Measurements from ENCODE around the gene LMTK2. TPM values are rescaled to one million over a fixed set of nuclear protein-coding genes. Genes with fewer than 3 reads are reported as not detected.

Gene LMTK2
- total and polyA plus RNA-seq, 3 donors from 2014 or later = 16.1 to 36.1 (median 35.5) TPM

- DNase-seq = no peak
- intact Hi-C loops (cut with DNase I; ENCODE audit: low total_unique reads) = no loop called here
- TF ChIP-seq, protein P1, sequence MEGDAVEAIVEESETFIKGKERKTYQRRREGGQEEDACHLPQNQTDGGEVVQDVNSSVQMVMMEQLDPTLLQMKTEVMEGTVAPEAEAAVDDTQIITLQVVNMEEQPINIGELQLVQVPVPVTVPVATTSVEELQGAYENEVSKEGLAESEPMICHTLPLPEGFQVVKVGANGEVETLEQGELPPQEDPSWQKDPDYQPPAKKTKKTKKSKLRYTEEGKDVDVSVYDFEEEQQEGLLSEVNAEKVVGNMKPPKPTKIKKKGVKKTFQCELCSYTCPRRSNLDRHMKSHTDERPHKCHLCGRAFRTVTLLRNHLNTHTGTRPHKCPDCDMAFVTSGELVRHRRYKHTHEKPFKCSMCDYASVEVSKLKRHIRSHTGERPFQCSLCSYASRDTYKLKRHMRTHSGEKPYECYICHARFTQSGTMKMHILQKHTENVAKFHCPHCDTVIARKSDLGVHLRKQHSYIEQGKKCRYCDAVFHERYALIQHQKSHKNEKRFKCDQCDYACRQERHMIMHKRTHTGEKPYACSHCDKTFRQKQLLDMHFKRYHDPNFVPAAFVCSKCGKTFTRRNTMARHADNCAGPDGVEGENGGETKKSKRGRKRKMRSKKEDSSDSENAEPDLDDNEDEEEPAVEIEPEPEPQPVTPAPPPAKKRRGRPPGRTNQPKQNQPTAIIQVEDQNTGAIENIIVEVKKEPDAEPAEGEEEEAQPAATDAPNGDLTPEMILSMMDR (IDR thresholded peaks at IDR 0.05) = no peak
- no peak for TF ChIP-seq POLR2A (IDR thresholded peaks at IDR 0.05)
- Histone ChIP-seq H3K4me3 (no peak overlapping the region), H3K27ac (no peak overlapping the region), H3K36me3 (ENCODE audit: low read depth, missing control alignments) (no peaks in the 10 kb centered on the region), H3K4me1 (no peaks in the 10 kb centered on the region), H3K27me3 (no peaks in the 10 kb centered on the region), H3K9me3 (no peaks in the 10 kb centered on the region)
- WGBS, 2 donors = 95 to 96% methylated on average over 5 of the region's 5 CpGs
Measured at GRCh38 chr7:98199131-98199530, 92.5 kb downstream of the LMTK2 start.

GRCh38 chr7:98200364-98200763 is 93.7 kb downstream of the LMTK2 start:
- DNase-seq = no peak
- Histone ChIP-seq H3K9me3 (no peaks in the 10 kb centered on the region), H3K27me3 (no peaks in the 10 kb centered on the region), H3K4me3 (no peak overlapping the region), H3K36me3 (ENCODE audit: low read depth, missing control alignments) (no peaks in the 10 kb centered on the region), H3K27ac (no peak overlapping the region), H3K4me1 (no peaks in the 10 kb centered on the region)
- 89 to 91% methylated on average over 6 of the region's 6 CpGs for WGBS, 2 donors
- TF ChIP-seq, protein P1 (IDR thresholded peaks at IDR 0.05) = no peak
- TF ChIP-seq POLR2A (IDR thresholded peaks at IDR 0.05) = no peak
- intact Hi-C loops (cut with DNase I; ENCODE audit: low total_unique reads) = no loop called here

DNA sequence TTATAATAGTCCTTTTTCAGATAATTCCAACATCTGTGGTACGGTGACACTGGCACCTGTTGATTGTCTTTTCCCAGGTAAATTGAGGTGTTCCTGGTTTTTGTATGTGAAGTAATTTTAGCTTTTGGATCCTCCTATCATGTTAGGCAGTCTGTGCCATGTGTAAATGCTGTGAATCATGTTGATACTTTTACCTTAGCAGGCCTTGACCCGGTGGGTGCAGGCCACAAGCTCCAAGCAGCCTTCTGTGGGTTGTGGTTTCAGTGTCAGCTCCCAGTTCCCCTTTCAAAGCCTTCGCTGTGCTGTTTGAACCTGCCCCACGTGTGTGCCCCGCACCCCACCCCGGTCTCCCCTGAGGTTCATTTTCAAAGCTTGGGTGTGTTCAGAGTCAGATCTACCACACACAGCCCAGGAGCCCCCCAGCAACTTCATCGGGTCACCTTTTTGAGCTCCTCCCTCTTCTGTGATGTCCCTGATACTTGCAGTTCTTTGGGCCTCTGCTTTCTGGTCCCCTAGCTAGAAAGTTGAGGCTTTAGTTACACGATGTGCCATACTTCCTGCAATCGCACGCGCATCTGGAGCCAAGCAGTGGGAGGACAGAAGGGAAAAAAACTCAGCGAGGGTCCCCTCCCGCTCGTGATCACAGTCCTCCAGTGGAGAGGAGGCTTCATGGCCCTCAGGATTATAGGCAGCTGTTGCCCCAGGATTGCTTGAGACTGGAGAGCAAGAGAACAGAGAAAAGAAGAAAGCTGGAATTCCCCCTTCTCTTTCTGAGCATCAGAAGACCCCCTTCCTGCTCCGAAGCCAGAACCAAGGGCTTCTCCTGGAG is 95.9 kb downstream of the LMTK2 start:
- no peak for DNase-seq
- no peaks in the 10 kb centered on the region for H3K9me3 ChIP-seq
- TF ChIP-seq POLR2A (IDR thresholded peaks at IDR 0.05) = no peak
- TF ChIP-seq, protein P1 (IDR thresholded peaks at IDR 0.05) = no peak
- H3K4me3 ChIP-seq = no peak overlapping the region
- H3K36me3 ChIP-seq (ENCODE audit: low read depth, missing control alignments) = no peaks in the 10 kb centered on the region
- no peak overlapping the region for H3K27ac ChIP-seq
- WGBS, 2 donors = 87 to 89% methylated on average over 15 of the region's 15 CpGs
- intact Hi-C loops (cut with DNase I; ENCODE audit: low total_unique reads) = no loop called here
- H3K4me1 ChIP-seq = no peaks in the 10 kb centered on the region
- H3K27me3 ChIP-seq = no peaks in the 10 kb centered on the region

DNA sequence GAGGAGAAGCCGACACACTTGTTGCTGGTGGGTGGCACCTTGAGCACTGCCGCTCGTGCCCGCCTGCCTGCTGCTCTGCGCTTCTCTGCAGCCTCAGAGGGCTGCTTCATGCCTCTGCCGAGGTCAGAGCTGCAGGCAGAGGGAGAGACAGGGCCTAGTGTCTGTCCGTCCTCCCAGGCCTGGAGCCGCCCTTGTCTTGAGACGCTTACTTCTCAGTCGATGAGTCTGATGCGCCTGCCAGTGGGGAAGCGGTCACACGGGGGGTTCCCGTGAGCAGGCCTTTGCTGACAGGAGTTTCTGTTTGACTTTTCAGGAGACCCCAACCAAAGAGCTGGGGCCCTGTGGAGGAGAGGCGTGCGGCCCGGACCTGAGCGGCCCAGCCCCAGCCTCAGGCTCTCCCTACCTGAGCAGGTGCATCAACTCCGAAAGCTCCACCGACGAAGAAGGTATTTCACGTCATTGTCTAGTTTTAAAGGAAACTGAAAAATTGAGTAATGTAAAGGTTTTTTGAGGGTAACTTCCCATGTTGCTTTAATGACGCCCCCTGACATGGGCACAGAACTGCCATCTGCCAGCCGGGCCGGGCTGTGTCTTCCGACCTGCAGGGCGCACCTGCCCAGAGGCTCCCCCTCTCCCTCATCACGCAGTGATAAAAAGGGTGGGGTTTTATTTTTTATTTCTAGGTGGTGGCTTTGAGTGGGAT is 96.8 kb downstream of the LMTK2 start:
- no peaks in the 10 kb centered on the region for H3K4me1 ChIP-seq
- TF ChIP-seq POLR2A (IDR thresholded peaks at IDR 0.05) = no peak
- TF ChIP-seq, protein P1 (IDR thresholded peaks at IDR 0.05) = no peak
- WGBS, 2 donors = 92 to 95% methylated on average over 18 to 28 of the region's 28 CpGs
- no peak overlapping the region for H3K4me3 ChIP-seq
- H3K27ac ChIP-seq = no peak overlapping the region
- intact Hi-C loops (cut with DNase I; ENCODE audit: low total_unique reads) = no loop called here
- no peaks in the 10 kb centered on the region for H3K36me3 ChIP-seq (ENCODE audit: low read depth, missing control alignments)
- H3K27me3 ChIP-seq = no peaks in the 10 kb centered on the region
- no peak for DNase-seq
- no peaks in the 10 kb centered on the region for H3K9me3 ChIP-seq
